Measurements from ENCODE around the gene MRPL3.

Gene MRPL3

DNA sequence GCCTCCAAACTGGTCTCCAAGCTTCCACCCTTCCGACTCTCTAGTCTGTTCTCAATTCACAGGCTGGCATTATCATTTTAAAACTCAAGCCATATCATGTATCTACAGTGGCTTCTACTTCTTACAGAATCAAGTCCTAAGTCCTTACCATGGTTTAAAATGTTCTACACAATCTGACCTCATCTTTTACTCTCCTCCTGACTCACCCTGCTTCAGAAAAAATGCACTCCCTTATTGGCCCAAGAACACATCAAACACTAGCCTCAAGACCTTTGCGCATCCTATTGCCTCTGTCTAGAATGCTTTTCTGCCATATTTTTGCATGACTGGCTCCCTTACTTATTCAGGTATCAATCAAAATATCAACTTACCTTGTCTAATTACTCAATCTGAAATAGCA, 11.0 kb downstream of the MRPL3 start:
- DNase-seq = no peak

DNA sequence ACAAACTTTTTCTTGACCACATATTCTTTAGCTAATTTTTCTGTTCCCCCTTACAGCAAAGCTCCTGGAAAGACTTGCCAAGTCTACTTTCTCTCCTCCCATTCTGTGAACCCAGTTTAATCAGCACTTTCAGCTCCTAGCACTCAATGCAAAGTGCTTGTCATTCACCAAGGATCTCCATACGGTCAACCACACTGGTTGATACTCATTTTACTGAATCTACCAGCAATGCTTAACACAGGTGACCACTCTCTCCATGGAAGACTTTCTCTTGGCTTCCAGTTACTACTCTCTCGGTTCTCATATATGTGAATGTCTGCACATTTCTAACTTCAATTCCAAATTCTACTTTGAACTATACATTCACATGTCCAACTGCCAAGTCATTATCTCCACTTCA, 11.7 kb downstream of the MRPL3 start:
- no peak for DNase-seq

DNA sequence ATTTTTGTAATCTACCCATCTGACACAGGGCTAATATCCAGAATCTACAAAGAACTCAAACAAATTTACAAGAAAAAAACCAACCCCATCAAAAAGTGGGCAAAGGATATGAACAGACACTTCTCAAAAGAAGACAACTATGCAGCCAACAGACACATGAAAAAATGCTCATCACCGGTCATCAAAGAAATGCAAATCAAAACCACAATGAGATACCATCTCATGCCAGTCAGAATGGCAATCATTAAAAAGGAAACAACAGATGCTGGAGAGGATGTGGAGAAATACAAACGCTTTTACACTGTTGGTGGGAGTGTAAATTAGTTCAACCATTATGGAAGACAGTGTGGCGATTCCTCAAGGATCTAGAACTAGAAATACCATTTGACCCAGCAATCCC, 16.2 kb downstream of the MRPL3 start:
- DNase-seq = peak in 1 of 2 donors; percentile 39

DNA sequence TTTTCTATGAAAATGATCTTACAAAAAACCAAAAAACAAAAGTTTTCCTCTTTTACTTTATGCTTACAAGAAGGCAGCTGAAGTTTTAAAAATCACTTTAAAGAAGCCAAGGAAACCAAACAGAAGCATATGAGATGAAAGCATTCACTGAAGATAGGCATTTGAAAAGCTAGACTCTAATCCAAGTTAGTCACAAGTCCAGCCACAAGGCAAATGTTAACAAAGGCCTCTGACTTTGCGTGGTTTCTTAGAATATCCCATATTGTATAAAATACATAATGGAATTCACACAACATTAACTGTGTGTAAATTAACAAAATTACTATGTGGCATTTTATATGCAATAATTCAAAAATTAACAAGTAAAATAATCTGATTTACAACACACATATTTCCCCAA, 17.7 kb downstream of the MRPL3 start:
- DNase-seq = no peak

DNA sequence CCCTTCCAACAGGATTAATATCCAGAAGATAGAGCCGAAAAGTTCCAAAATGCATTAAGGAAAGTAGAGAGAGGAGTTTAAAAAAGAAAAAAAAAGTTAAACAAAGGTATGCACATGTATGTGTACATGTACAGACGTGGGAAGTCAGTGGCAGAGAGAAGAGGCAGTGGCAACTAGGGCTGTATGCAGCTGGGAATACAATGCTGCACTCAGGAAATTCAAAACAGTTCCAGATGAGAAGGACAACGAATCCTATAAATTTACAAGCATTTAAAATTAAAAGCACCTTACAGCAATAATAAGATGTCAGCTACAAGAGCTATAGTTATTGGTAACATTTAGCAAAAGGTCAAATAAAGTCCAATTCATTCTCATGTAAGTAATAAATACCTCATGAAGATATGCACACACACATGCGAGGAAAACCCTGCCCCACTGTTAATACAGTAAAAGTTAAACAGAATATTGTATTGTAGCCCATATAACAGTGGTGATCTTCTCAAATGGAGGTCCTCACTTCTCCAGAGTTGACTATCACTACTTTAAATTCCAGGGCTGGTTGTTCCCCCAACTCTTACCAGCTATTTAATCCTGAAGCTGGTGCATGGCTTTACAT, 18.2 kb downstream of the MRPL3 start:
- DNase-seq = no peak

DNA sequence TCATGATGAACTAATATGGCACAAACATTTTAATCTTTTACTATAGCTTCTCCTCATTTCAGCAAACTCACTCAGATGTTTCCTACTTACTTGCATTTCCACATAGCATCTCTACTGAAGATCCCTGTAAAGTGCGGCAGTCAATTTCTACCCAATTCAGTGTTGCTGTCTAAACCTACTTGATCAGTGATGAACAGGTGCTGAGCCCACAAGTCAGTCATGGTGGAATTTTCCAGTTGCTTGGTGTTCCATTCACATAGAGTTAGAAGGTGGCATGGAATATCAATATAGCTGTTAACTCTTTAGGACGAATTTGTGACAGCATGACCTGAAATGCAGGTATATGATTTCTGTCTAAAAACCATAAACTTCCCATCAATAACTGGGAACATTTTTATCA, 22.7 kb downstream of the MRPL3 start:
- DNase-seq = no peak

DNA sequence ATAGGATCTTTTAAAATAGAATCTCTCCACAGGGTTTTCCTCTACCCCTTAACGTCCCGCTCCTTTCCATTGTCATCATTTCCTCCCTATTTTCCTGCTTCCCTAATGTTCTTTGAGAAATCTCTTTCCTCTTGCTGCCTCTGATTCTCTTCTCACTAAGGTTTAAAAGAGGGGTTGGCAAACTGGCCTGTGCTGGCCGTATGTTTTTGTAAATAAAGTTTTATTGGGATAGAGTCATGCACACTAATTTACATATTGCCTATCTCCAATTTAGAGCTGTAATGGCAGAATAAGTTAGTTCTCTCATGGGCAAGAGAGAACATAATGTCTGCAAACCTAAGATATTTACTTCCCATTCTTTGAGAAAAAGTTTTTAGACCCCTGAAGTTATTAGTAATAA, 25.0 kb downstream of the MRPL3 start:
- no peak for DNase-seq

DNA sequence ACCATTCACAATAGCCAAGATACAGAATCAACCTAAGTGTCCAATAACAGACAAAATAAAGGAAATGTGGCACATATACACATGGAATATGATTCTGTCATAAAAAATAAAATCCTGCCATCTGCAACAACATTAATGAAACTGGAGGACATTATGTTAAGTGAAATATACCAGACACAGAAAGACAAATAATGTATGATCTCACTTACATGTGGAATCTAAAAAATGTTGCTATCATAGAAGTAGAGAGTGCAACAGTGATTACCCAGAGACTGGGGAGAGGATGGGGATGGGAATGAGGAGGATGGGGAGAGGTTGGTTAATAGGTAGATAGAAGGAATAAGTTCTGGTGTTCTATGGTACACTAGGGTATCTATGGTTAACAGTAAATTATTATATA, 28.7 kb downstream of the MRPL3 start:
- DNase-seq = no peak

DNA sequence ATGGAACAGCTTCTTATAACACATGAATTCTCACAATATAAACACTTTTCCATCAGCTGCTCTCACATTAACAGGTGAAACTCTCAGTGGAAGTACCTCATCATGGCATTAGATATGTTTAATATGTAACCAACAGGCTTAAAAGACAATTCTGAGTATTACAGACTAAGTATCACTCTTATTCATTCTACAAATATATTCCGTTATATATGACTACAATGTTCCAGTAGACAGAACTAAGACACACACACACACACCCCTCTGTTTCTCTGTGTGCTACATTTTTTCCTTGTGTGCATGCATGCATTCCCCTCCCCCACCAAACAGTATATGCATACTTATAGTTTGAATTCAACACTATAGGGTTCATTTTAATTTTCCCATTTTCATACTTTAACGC, 32.4 kb downstream of the MRPL3 start:
- no peak for DNase-seq

DNA sequence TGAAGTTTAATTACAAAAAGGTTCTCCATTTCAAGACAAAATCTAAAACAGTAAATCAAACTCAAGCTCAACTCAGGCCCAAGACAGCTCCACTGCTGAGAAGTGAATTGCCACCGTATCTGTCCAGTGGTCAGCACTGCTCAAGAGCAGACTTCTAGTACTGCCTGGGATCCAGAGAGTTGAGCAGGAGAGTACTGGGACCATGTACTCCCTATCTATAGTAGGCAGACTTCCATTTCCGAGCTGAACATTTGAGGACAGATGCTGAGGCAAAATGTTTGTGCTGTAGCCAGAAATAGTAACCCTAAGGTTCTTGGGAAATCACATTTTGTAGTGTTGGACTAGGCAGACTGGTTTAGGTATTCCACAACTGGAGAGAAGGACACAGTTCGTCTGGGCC, 44.1 kb downstream of the MRPL3 start:
- no peak for DNase-seq

DNA sequence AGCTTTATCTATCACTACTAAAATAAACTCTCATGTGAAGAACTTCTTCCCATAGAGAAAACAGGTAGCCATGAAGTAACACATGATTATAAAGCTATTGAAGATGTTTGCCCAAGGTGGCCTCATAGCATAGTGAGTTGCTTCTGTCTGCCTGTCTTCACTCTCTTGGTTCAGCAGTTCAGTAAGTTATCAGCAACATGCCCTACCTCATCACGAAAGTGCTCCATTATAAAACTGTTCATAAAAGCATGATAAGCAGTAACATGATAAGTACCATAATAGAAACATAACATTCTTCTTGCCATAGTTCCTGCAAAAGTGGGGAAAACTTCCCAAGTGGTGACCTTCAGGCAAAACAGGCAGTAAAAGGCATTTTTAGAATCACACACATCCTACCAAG, 45.6 kb downstream of the MRPL3 start:
- no peak for DNase-seq

DNA sequence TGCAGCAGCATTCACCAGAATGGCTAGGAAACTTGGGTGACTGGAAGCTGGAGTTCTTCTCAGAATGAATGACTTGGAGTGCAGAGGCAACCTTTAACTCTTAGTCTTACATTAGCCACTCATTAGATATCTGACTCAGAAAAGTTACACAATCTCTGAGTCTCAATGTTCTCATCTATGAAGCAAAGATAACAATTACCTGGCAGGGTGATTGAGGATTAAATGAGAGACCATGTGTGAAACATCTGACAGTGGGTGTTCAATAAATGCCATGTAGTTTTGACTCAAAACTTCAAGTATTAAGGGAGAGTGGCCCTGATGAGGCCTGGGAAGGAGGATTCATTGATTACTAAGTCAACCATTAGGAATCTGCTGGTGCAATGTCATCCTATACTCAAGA, 48.3 kb downstream of the MRPL3 start:
- DNase-seq = no peak

DNA sequence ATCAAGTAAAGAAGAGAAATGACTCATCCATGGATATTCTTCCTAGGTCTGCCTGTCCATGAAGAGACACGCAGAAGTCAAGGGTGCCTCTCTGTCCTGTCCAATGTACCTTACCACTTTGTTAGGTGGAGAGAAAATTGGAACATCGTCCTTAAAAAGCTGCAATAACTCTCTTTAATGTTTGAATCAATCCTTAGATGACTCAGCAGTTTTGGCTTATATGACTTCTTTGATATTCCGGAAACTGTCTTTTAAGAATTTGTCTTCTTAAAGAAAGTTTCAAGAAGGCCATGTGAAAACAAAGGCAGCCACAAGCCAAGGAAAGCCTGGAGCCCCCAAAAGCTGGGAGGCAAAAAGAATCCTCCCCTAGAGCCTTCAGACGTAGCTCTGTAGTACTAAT, 49.2 kb downstream of the MRPL3 start:
- no peak for DNase-seq

DNA sequence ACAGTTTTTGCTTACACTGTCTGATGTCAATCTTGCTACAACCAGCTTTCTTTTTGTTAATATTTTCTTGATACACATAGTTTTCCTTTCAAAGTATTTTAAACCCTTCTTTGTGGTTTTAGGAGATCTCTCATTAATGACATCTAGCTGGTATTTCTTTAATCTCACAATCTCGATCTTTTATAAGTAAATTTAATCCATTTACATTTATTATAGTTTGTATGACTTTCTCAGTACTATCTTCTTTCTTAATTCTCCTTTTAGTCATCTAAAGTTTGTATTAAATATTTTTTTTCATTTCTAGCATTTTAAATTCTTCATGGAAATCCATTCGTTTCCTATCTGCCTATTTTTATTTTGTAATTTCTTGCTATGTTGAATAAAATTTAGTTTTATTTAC, 55.4 kb downstream of the MRPL3 start:
- no peak for DNase-seq

DNA sequence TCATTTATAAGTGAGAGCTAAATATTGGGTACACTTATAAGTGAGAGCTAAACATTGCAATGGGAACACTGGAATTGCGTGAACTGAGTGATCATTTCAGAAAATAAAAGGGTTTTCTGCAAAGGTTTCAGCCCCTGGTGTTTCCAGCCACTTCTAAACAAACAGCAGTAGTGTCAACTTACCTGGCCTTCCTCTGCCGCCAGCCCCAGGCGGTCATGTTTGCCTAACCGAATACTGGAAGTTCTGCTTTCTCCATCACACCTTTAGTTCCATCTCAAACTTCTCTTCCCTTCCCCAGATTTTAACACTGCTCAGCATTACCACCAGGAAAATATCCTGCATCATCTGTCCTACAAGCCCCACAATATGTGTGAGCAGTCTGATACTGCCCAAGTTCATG, 58.6 kb downstream of the MRPL3 start:
- no peak for DNase-seq

DNA sequence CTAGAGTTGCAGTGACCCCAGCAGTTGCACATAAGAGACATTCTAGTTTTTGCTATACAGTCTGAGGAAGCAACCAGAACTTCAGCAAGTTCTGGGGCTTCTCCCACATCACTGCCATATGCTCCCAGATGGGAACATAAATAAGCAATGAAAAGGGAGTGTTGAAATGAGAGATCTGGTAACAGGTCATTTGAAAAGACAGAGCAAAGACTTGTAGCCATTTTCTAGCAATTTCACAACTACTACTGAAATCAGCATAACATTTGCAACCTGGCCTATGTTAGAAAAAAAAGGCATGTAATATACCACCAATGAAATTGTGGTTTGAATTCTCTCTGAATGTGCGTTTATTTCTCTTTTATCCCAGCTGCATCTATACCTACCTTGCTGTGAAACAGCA, 63.7 kb downstream of the MRPL3 start:
- no peak for DNase-seq

DNA sequence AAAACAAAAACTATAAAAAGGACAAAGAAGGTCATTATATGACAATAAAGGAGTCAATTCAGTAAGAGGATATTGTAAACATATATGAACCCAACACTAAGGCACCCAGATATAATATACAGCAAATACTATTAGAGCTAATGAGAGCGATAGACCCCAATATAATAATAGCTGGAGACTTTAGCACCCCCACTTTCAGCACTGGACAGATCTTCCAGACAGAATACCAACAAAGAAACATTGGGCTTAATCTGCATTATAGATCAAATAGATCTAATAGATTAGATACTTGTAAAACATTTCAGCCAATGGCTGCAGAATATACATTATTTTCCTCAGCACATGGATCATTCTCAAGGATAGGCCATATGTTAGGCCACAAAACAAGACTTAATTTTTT, 67.8 kb downstream of the MRPL3 start:
- no peak for DNase-seq

DNA sequence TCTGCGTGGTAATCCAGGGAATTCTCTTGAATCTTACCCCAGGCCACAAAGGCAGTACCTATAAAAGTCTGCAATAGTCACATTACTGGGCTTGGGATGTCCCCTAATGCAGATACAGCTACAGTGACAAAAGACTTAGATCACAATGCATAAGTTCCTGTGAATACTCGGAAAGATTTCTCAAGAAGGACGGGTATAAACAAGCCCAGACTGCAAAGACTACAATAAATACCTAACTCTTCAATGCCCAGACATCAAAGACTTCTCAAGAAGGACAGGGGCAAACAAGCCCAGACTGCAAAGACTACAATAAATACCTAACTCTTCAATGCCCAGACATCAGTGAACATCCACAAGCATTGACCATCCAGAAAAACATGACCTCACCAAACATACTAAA, 70.3 kb downstream of the MRPL3 start:
- DNase-seq = no peak

DNA sequence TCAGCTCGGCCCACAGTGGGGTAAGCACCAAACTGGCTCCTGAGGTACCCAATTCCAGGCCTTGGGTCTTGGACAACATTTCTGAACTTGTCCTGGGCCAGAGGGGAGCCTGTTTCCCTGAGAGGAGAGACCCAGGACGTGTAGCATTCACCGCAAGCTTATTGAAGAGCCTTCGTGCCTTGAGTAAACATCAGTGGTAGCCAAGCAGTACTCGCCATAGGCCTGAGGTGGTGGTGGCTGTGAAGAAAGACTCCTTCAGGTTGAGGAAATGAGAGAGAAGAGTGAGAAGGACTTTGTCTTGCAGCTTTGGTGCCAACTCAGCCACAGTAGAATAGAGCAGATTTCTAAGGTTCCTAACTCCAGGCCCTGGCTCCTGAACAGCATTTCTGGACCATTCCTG, 71.0 kb downstream of the MRPL3 start:
- DNase-seq = no peak

DNA sequence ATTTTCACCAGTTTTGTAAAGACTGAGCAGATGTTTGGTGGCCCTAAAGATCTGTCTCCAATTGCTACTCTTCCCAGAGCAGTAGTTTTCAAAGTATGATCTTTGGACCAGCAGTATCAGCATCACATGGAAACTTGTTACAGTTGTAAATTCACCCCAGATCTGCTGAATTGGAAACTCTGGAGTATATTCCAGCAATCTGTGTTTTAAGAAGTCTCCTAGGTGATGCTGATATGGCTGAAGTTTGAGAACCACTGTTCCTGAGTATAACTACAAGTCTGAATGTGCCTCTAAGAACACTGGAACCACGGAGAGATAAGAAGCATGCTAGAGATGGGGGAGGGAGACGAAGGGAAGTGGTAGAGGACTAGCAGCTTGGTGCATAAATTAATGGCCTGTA, 75.5 kb downstream of the MRPL3 start:
- no peak for DNase-seq

DNA sequence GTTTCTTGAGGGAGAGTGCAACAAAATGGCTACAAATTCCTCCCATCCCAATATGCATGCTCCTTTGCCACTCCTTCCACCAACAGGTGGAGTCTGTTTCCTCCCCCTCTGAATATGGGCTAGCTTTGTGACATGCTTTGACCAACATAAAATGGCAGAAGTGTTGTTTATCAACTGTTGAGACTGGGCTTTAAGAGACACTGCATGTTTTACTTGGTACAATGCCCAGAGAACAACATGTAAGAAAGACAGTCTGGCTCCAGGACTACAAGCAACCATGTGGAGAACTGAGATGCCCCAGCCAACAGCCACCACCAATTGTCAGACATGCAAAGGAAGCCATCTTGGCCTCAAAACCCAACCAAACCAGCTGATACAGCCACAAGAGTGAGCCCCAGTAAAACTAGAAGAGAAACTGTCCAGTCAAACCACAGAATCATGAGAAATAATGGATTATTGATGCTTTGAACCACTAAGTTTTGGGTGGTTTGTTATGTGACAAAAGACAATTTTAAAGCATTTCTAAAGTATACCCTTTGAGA, 80.7 kb downstream of the MRPL3 start:
- no peak for DNase-seq

DNA sequence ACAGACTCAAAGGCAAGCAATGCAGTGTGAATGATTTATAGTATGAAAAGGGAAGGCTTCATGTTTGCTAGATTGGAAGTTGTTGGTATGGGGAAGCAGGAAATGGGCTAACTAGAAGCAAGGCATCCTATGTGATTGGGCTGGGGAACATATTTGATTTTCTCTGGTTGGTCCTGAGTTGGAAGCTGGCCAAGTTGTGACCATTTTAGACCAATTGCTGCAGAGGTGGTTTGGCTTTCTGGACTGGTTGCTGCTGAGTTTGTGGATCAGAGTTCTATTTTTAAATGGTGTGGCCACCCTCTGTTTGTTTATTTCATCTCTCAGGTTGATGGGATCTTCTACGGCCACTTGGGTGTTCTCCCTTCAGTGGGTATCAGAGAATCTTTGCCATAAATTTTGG, 81.5 kb downstream of the MRPL3 start:
- no peak for DNase-seq

DNA sequence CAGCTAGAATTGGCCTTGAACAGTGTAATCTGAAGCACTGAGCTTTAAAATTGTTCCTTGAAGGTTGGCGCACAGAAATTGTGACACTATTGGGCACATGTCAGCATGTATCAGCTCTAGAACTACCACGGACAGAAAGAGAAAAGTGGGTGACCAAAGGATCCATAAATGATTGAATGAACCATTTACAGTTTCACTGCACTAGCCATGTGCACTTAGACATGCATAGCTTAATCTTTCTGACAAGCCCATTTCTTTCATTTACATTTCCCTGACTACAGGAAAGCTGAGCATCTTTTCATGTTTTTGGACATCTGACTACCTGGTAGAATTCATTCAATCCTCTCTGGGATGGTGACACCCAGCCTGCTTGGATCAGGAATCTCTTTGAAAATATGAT, 85.0 kb downstream of the MRPL3 start:
- DNase-seq = no peak
